ENCODE data around the gene TMED4. TPM values are rescaled to one million over a fixed set of nuclear protein-coding genes. Genes with fewer than 3 reads are reported as not detected.

Gene TMED4
- total RNA-seq, 1 experiment from 2014 or later: 62.4 TPM

DNA sequence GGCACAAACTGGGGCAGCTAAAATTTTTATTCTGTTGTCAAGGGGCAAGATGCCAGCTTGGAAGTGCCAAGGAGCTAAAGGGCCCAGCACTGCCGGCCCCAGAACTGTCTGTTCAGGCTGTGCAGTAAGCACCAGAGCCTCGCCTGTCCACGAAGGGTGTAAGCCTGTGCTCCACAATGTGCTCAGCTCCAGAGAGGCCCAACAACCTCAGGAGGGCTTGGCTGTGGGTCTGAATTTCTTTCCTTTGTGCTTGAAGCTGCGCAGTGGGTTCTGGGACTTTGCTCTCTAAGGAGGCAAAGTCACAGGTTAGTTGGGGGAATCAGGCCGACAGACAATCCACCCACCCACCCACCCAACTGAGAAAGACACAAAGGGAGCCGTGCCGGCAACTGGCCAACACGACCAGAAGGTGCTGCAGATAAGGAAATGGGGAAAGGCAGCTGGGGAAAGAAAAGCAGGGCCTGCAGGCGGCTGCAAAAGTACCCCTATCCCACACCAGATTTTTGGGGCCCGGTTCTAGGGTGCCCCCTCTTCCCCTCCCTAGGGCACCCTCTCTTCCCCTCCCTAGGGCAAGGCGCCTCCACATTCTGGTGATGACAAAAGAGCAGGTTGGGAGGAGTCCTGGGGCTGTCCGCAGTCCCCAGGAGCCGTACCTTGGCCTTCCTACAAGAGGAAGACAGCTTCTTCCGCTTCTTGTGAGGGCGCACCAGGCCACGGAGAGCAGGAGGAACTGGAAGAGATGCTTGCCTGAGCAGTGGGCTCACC is 16.1 kb downstream of the TMED4 start:
- Histone ChIP-seq H3K4me1 (ENCODE audit: insufficient read depth, low read length) (no peaks in the 10 kb centered on the region), H2AK5ac (ENCODE audit: insufficient read length, low read length) (no peak overlapping the region), H2BK5ac (ENCODE audit: insufficient read length, low read length) (no peak overlapping the region), H3K23me2 (ENCODE audit: insufficient read length, low read depth, low read length, poor library complexity, severe bottlenecking) (no peaks in the 10 kb centered on the region), H2AFZ (ENCODE audit: low read length) (no peak overlapping the region), H2BK120ac (ENCODE audit: low read depth, low read length, poor library complexity, severe bottlenecking) (no peak overlapping the region), H3K14ac (ENCODE audit: insufficient read depth, low read length) (no peak overlapping the region), H3K79me1 (ENCODE audit: insufficient read depth, low read depth, low read length, poor library complexity, severe bottlenecking) (no peaks in the 10 kb centered on the region), H3K27me3 (ENCODE audit: insufficient read depth, low read length) (no peaks in the 10 kb centered on the region), H4K5ac (ENCODE audit: insufficient read length, low read depth, low read length) (no peak overlapping the region), H3T11ph (ENCODE audit: low read length) (no peak overlapping the region), H3K23ac (ENCODE audit: insufficient read length, low read depth, low read length) (no peak overlapping the region), H3K9ac (ENCODE audit: extremely low read depth, insufficient read length, low read length) (no peak overlapping the region), H3K56ac (ENCODE audit: insufficient read length, low read depth, low read length) (no peak overlapping the region), H3K4me2 (ENCODE audit: insufficient read depth, insufficient read length, low read length) (no peak overlapping the region), H3K79me2 (ENCODE audit: insufficient read depth, low read length) (no peaks in the 10 kb centered on the region), H2BK12ac (ENCODE audit: insufficient read length, low read depth, low read length) (no peak overlapping the region), H4K20me1 (ENCODE audit: control insufficient read depth, insufficient read depth, insufficient read length) (no peaks in the 10 kb centered on the region), H4K8ac (replicated peaks; ENCODE audit: insufficient read length, low read depth, low read length) (no peak overlapping the region), H2BK20ac (ENCODE audit: low read depth, low read length, poor library complexity, severe bottlenecking) (no peak overlapping the region), H4K91ac (ENCODE audit: insufficient read length, low read depth, low read length) (no peak overlapping the region), H3K18ac (ENCODE audit: insufficient read length, low read depth, low read length) (no peak overlapping the region), H3K9me3 (ENCODE audit: control insufficient read depth, low read depth, low read length) (no peaks in the 10 kb centered on the region), H3K27ac (ENCODE audit: insufficient read length, low read depth, low read length) (no peak overlapping the region), H3K4ac (ENCODE audit: low read depth, low read length) (no peak overlapping the region), H2BK15ac (ENCODE audit: low read depth, low read length) (no peak overlapping the region)
- peak overlapping the region in 1 of 3 experiments; percentile 43; a peak in 1 of 7 replicates for H3K27ac Mint-ChIP-seq
- no peak for DNase-seq
- no peak overlapping the region for H3K4me3 Mint-ChIP-seq
- peaks cover 4 to 7% of the 10 kb centered on the region in 2 experiments; a peak in 3 of 4 replicates for H3K4me1 Mint-ChIP-seq
- no peaks in the 10 kb centered on the region; a peak in 1 of 5 replicates for H3K9me3 Mint-ChIP-seq
- no peaks in the 10 kb centered on the region for H3K27me3 Mint-ChIP-seq (ENCODE audit: low read depth)
- TF ChIP-seq, protein P1, sequence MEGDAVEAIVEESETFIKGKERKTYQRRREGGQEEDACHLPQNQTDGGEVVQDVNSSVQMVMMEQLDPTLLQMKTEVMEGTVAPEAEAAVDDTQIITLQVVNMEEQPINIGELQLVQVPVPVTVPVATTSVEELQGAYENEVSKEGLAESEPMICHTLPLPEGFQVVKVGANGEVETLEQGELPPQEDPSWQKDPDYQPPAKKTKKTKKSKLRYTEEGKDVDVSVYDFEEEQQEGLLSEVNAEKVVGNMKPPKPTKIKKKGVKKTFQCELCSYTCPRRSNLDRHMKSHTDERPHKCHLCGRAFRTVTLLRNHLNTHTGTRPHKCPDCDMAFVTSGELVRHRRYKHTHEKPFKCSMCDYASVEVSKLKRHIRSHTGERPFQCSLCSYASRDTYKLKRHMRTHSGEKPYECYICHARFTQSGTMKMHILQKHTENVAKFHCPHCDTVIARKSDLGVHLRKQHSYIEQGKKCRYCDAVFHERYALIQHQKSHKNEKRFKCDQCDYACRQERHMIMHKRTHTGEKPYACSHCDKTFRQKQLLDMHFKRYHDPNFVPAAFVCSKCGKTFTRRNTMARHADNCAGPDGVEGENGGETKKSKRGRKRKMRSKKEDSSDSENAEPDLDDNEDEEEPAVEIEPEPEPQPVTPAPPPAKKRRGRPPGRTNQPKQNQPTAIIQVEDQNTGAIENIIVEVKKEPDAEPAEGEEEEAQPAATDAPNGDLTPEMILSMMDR (conservative IDR thresholded peaks at IDR 0.05): peak; percentile 26; the same call in 2 of the 3 replicates
- WGBS (ENCODE audit: extremely low coverage, insufficient read length, low lambda C conversion rate): no CpG with 5 or more reads among the region's 16 CpGs
- peaks cover 55 to 75% (median 62%) of the 10 kb centered on the region in 3 experiments for H3K36me3 Mint-ChIP-seq (ENCODE audit: insufficient read depth in 1 of 3, low read depth in 3 of 3)
